GM12865 (cell line): ENCODE results near the gene PLSCR2.

Source experiments
- DNase-seq: peaks from one replicate; pipeline ENCODE4 v3.0.0; 2010; ENCODE audit warnings: low read depth
- H3K4me3 ChIP-seq: 2 replicates; pipeline ENCODE4 v1.5.1; 2011; ENCODE audit warnings: mild to moderate bottlenecking, low read depth, low read length, control low read depth
- TF ChIP-seq, protein P1 (sequence below): IDR thresholded peaks from 2 replicates; pipeline ENCODE4 v1.5.1; 2011; ENCODE audit warnings: low read length, control low read depth, low read depth, inconsistent platforms; ENCODE audit not compliant: insufficient read depth; ENCODE audit errors: missing control alignments

Gene PLSCR2

GRCh38 chr3:146505516-146505915 is 36.2 kb upstream of the PLSCR2 start:
- H3K4me3 ChIP-seq = no peak overlapping the region
- TF ChIP-seq, protein P1, sequence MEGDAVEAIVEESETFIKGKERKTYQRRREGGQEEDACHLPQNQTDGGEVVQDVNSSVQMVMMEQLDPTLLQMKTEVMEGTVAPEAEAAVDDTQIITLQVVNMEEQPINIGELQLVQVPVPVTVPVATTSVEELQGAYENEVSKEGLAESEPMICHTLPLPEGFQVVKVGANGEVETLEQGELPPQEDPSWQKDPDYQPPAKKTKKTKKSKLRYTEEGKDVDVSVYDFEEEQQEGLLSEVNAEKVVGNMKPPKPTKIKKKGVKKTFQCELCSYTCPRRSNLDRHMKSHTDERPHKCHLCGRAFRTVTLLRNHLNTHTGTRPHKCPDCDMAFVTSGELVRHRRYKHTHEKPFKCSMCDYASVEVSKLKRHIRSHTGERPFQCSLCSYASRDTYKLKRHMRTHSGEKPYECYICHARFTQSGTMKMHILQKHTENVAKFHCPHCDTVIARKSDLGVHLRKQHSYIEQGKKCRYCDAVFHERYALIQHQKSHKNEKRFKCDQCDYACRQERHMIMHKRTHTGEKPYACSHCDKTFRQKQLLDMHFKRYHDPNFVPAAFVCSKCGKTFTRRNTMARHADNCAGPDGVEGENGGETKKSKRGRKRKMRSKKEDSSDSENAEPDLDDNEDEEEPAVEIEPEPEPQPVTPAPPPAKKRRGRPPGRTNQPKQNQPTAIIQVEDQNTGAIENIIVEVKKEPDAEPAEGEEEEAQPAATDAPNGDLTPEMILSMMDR = no peak
- no peak for DNase-seq

GRCh38 chr3:146504498-146505197 is 35.3 kb upstream of the PLSCR2 start:
- TF ChIP-seq, protein P1 = no peak
- DNase-seq = no peak
- H3K4me3 ChIP-seq = no peak overlapping the region

GRCh38 chr3:146503461-146504202 is 34.3 kb upstream of the PLSCR2 start:
- TF ChIP-seq, protein P1 = no peak
- H3K4me3 ChIP-seq = no peak overlapping the region
- DNase-seq = peak; percentile 88

GRCh38 chr3:146502887-146503460 is 33.6 kb upstream of the PLSCR2 start:
- no peak overlapping the region for H3K4me3 ChIP-seq
- no peak for DNase-seq
- TF ChIP-seq, protein P1 = no peak

- peak; percentile 7 for DNase-seq
- no peak overlapping the region for H3K4me3 ChIP-seq
- TF ChIP-seq, protein P1 = no peak
Measured at GRCh38 chr3:146501752-146502151, 32.4 kb upstream of the PLSCR2 start.

DNA sequence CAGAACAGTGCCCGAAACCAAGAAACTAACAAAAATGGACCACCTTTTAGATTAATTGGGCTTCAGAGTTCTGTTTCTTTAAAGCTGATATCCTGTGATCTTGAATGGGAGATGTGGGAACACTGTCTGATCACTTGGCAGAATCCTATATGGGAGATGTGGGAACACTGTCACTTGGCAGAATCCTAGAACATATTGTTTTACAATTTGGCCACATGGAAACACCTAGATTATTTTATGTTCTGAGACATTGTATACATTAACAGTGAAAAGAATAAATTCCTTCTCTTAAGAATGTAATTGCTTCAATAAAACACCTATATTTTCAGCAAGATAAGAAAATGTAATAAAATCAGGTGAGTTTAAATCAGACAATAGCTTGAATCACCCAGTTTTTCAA is 30.3 kb upstream of the PLSCR2 start:
- DNase-seq = no peak
- TF ChIP-seq, protein P1 = no peak
- no peak overlapping the region for H3K4me3 ChIP-seq
